Panc1 (cell line): ENCODE measurements around the gene MACROD1. TPM values are rescaled to one million over a fixed set of nuclear protein-coding genes. Genes with fewer than 3 reads are reported as not detected.
"Not testable (repeated sequence)": the region's sequence is repeated elsewhere in the genome, so short reads cannot be mapped to it uniquely, and the experiment has no call there.

Experiments
- ATAC-seq: fragments of 200-7000 bp; cut with Tn5 transposase; 2 replicates; pipeline ENCODE4 v1.9.1; 2020; ENCODE audit warnings: mild to moderate bottlenecking, moderate library complexity
- BruUV-seq: library from RNA; stranded (reverse); fragments of 400-500 nt; replicated peaks from 2 replicates; lab custom pipeline; 2021; lab: Mats Ljungman, UMichigan
- CTCF ChIA-PET: fragments of 300-600 bp; sonication (Branson Sonifier 250); formaldehyde crosslinking; loops from one replicate; lab custom pipeline; 2022; ENCODE audit warnings: antibody characterized with exemption; lab: Charles Lee
- POLR2A ChIA-PET: fragments of 300-600 bp; sonication (Branson Sonifier 250); formaldehyde crosslinking; loops from one replicate; lab custom pipeline; 2022; ENCODE audit warnings: antibody characterized with exemption; lab: Charles Lee
- DNase-seq: peaks from one replicate; pipeline ENCODE4 v3.0.0-alpha.2; 2010; ENCODE audit warnings: low read depth, low spot score
- H3K27ac ChIP-seq: 2 replicates; pipeline ENCODE4 v1.5.1; 2011; ENCODE audit warnings: mild to moderate bottlenecking, low read length, inconsistent platforms
- H3K27me3 ChIP-seq: fragments of 200-500 bp; sonication (Bioruptor generic); 2 replicates; pipeline ENCODE4 v1.6.0; 2014; ENCODE audit warnings: low read length, inconsistent platforms; ENCODE audit not compliant: control insufficient read depth, insufficient read depth
- H3K36me3 ChIP-seq: fragments of 200-500 bp; sonication (Bioruptor generic); 2 replicates; pipeline ENCODE4 v1.5.1; 2014; ENCODE audit warnings: inconsistent platforms, mild to moderate bottlenecking, low read length, moderate library complexity; ENCODE audit not compliant: control insufficient read depth, insufficient read depth
- H3K4me1 ChIP-seq: 2 replicates; pipeline ENCODE4 v1.5.1; 2011; ENCODE audit warnings: inconsistent platforms, mild to moderate bottlenecking, low read length, moderate library complexity; ENCODE audit not compliant: control insufficient read depth, insufficient read depth
- H3K4me3 ChIP-seq, 2 experiments: 2 replicates each; pipeline ENCODE4 v1.5.1; 2011 to 2012; ENCODE audit warnings: low read depth in 2 of 2, low read length in 2 of 2, mild to moderate bottlenecking in 2 of 2, inconsistent platforms in 1 of 2, moderate library complexity in 1 of 2
- H3K9me3 ChIP-seq: fragments of 200-500 bp; sonication (Bioruptor generic); 2 replicates; pipeline ENCODE4 v1.5.1; 2014; ENCODE audit warnings: low read depth, mild to moderate bottlenecking, inconsistent platforms, low read length, moderate library complexity; ENCODE audit not compliant: control insufficient read depth, insufficient read depth
- POLR2AphosphoS5 ChIP-seq: IDR thresholded peaks from 2 replicates; pipeline ENCODE4 v1.6.1; 2012; ENCODE audit warnings: mild to moderate bottlenecking, low read depth, low read length, moderate library complexity
- SIN3A ChIP-seq: IDR thresholded peaks from 2 replicates; pipeline ENCODE4 v1.6.1; 2012; ENCODE audit warnings: low read depth, mild to moderate bottlenecking, low read length, moderate library complexity, borderline replicate concordance; ENCODE audit not compliant: insufficient read depth
- TCF7L2 ChIP-seq: IDR thresholded peaks from 2 replicates; pipeline ENCODE4 v1.6.1; 2011; ENCODE audit warnings: mild to moderate bottlenecking, low read depth, low read length, inconsistent platforms
- in situ Hi-C: cut with HindIII; loops from 2 replicates; pipeline ENCODE4 v1.10.0; 2016; ENCODE audit warnings: low sequenced_read_pairs, low pct_unique_long_range_greater_than_20kb
- intact Hi-C: fragments of 100-400 bp; cut with micrococcal nuclease; formaldehyde crosslinking; loops from one replicate; pipeline ENCODE4 v1.10.0; 2022; ENCODE audit not compliant: unreplicated experiment
- total RNA-seq: library from RNA; stranded (reverse); gene quantifications from one replicate; pipeline ENCODE4 v1.2.1, GENCODE V29; 2021; ENCODE audit not compliant: unreplicated experiment
- TF ChIP-seq, protein P1 (sequence below), 2 experiments: IDR thresholded peaks; 2 replicates each; pipeline ENCODE4 v1.6.1; 2011 to 2012; ENCODE audit warnings: low read depth in 2 of 2, control low read depth in 1 of 2, low read length in 1 of 2, mild to moderate bottlenecking in 1 of 2, moderate library complexity in 1 of 2; ENCODE audit not compliant: insufficient read depth in 1 of 2
- TF ChIP-seq, protein P2 (sequence below): fragments of 450-650 bp; IDR thresholded peaks from 2 replicates; pipeline ENCODE4 v1.5.1; 2017; ENCODE audit warnings: mild to moderate bottlenecking

MACROD1 gene
- total RNA-seq, 1 experiment from 2014 or later = 16.8 TPM

DNA sequence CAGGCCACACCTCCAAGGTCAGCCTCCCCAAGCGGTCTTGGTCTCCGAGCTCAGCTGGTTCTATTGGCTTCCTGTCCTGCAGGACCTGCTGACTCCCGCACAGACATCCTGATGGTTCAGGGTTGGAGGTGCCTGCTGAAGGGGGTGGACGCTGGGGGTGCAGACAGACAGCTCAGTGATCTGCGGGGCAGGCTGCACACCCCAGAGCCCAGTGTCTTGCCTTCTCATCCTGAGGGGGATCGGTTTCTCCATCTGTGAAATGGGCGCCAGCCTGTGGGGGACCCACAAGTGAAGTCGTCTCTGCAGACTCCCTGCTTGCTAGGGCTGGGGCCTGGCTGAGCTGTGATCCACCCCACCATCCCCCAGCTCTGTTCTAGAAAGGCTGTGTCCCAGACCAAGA, 116.4 kb downstream of the MACROD1 start:
- POLR2A ChIA-PET = interaction anchor here (0.6 kb wide), 1 partner anchor 312 kb away, joined by 3 read pairs; no protein-coding TSS in a partner anchor
- H3K4me3 ChIP-seq = no peak overlapping the region
- ATAC-seq (no peak), DNase-seq (no peak)
- CTCF ChIA-PET = no interaction called here
- H3K9me3 ChIP-seq = no peaks in the 10 kb centered on the region
- in situ Hi-C loops = no loop called here
- intact Hi-C loops = no loop called here
- peaks cover 4% of the 10 kb centered on the region; the same call in 1 of the 2 replicates for H3K4me1 ChIP-seq
- H3K36me3 ChIP-seq = no peaks in the 10 kb centered on the region
- H3K27me3 ChIP-seq = no peaks in the 10 kb centered on the region
- TF ChIP-seq POLR2AphosphoS5 (no peak), TCF7L2 (no peak)
- TF ChIP-seq, protein P1, sequence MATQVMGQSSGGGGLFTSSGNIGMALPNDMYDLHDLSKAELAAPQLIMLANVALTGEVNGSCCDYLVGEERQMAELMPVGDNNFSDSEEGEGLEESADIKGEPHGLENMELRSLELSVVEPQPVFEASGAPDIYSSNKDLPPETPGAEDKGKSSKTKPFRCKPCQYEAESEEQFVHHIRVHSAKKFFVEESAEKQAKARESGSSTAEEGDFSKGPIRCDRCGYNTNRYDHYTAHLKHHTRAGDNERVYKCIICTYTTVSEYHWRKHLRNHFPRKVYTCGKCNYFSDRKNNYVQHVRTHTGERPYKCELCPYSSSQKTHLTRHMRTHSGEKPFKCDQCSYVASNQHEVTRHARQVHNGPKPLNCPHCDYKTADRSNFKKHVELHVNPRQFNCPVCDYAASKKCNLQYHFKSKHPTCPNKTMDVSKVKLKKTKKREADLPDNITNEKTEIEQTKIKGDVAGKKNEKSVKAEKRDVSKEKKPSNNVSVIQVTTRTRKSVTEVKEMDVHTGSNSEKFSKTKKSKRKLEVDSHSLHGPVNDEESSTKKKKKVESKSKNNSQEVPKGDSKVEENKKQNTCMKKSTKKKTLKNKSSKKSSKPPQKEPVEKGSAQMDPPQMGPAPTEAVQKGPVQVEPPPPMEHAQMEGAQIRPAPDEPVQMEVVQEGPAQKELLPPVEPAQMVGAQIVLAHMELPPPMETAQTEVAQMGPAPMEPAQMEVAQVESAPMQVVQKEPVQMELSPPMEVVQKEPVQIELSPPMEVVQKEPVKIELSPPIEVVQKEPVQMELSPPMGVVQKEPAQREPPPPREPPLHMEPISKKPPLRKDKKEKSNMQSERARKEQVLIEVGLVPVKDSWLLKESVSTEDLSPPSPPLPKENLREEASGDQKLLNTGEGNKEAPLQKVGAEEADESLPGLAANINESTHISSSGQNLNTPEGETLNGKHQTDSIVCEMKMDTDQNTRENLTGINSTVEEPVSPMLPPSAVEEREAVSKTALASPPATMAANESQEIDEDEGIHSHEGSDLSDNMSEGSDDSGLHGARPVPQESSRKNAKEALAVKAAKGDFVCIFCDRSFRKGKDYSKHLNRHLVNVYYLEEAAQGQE (IDR thresholded peaks at IDR 0.05; ENCODE audit: insufficient read depth in 1 of 2, low read depth in 2 of 2, low read length in 1 of 2) = no peak
- TF ChIP-seq, protein P2, sequence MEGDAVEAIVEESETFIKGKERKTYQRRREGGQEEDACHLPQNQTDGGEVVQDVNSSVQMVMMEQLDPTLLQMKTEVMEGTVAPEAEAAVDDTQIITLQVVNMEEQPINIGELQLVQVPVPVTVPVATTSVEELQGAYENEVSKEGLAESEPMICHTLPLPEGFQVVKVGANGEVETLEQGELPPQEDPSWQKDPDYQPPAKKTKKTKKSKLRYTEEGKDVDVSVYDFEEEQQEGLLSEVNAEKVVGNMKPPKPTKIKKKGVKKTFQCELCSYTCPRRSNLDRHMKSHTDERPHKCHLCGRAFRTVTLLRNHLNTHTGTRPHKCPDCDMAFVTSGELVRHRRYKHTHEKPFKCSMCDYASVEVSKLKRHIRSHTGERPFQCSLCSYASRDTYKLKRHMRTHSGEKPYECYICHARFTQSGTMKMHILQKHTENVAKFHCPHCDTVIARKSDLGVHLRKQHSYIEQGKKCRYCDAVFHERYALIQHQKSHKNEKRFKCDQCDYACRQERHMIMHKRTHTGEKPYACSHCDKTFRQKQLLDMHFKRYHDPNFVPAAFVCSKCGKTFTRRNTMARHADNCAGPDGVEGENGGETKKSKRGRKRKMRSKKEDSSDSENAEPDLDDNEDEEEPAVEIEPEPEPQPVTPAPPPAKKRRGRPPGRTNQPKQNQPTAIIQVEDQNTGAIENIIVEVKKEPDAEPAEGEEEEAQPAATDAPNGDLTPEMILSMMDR = no peak
- no TSS peak for BruUV-seq
- no peak overlapping the region for H3K27ac ChIP-seq

DNA sequence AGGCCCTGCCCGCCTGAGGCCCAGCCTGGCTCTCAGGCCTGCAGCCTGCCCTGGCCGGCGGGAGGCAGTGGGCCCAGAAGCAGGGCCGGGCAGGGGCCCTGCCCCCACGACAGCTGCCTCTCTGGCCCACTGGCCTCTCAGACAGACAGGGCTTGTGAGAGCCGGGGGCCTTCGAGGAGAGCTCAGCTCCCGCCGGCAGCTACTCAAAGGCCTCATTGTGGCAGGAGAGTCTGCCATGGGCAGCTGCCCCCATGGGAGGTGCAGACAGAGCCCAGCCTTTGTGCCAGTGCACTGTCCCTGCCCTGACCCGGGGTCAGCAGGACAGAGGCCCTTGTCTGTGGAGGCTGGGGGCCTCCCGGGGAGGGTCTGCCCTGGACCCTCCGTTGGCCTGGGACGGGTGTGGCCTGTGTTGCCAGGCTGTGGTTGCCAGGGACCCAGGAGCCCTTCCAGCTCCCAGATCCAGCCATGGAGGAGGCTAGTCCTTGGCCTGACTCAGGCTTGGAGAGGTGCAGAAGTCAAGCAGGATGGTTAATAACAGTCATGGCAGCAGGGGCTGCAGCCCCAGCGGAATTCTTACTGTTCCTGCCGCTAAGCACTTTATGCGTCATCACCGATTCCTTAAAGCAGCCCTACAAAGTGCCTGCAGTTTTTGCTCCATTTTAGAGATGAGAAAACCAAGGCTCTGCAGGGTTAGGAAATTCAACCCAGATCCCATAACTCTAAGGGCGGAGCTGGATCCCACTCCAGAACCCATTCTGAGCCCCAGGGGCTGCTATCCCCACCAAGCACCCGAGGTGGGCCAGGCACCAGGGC, 117.7 kb downstream of the MACROD1 start:
- BruUV-seq = no TSS peak
- in situ Hi-C loops (no loop called here), intact Hi-C loops (no loop called here)
- DNase-seq = no peak
- no peaks in the 10 kb centered on the region for H3K9me3 ChIP-seq
- ChIA-PET POLR2A (no interaction called here), CTCF (no interaction called here)
- ATAC-seq = peak; percentile 15; the same call in 1 of the 2 replicates
- H3K4me3 ChIP-seq = no peak overlapping the region
- H3K36me3 ChIP-seq = no peaks in the 10 kb centered on the region
- no peaks in the 10 kb centered on the region for H3K4me1 ChIP-seq
- TF ChIP-seq, protein P1 (IDR thresholded peaks at IDR 0.05; ENCODE audit: insufficient read depth in 1 of 2, low read depth in 2 of 2, low read length in 1 of 2) = no peak
- TF ChIP-seq, protein P2 = no peak
- TF ChIP-seq SIN3A (no peak), TCF7L2 (no peak), POLR2AphosphoS5 (no peak)
- no peak overlapping the region for H3K27ac ChIP-seq
- H3K27me3 ChIP-seq = no peaks in the 10 kb centered on the region

DNA sequence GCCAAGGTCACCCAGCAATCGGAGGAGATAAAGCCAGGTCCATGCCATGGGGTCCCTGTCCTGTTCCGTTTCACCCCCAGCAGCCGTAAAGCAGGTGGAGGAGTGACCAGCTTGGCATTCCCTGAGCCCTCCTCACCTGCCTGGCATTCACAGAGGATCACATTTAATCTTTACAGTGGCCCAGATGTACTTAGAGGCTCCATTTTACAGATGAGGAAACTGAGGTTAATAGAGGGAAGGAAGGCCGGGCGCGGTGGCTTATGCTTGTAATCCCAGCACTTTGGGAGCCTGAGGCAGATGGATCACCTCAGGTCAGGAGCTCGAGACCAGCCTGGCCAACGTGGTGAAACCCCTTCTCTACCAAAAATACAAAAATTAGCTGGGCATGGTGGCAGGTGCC, 118.5 kb downstream of the MACROD1 start:
- in situ Hi-C loops, H3K27me3 ChIP-seq, ATAC-seq, POLR2A ChIA-PET, H3K4me1 ChIP-seq, H3K4me3 ChIP-seq, H3K27ac ChIP-seq, BruUV-seq, H3K36me3 ChIP-seq, CTCF ChIA-PET, H3K9me3 ChIP-seq, intact Hi-C loops, DNase-seq: not testable (repeated sequence)
